Stomach (tissue), 9 donors: ENCODE results near the gene REPIN1. TPM values are rescaled to one million over a fixed set of nuclear protein-coding genes. Genes with fewer than 3 reads are reported as not detected.

Experiments
- DNase-seq, 2 donors: peaks; one replicate each; pipeline versions ENCODE4 v3.0.0 to v3.0.0-alpha.2; 2013 to 2019
- H3K27ac ChIP-seq, 5 donors: fragments of 200-600 bp in 4 of 5; sonication (generic) in 4 of 5; one replicate each; pipeline ENCODE4 v1.5.1; 2013 to 2019; ENCODE audit warnings: mild to moderate bottlenecking in 1 of 5, moderate library complexity in 1 of 5
- H3K27me3 ChIP-seq, 3 donors: fragments of 200-600 bp; sonication (generic); one replicate each; pipeline ENCODE4 v1.5.1; 2017 to 2019; ENCODE audit warnings: mixed run types in 1 of 3
- H3K36me3 ChIP-seq, 4 donors: fragments of 200-600 bp; sonication (generic); 1 replicate in 3 of 4; 2 replicates in 1 of 4; pipeline ENCODE4 v1.5.1; 2016 to 2019
- H3K4me1 ChIP-seq, 4 donors: fragments of 200-600 bp; sonication (generic); one replicate each; pipeline ENCODE4 v1.5.1; 2016 to 2019
- H3K4me3 ChIP-seq, 4 donors: fragments of 200-600 bp; sonication (generic) in 3 of 4; one replicate each; pipeline ENCODE4 v1.5.1; 2016 to 2019; ENCODE audit warnings: mild to moderate bottlenecking in 1 of 4
- H3K9me3 ChIP-seq, 4 donors: fragments of 200-600 bp; sonication (generic); one replicate each; pipeline ENCODE4 v1.5.1; 2016 to 2019
- EP300 ChIP-seq: sonication (generic); formaldehyde crosslinking; IDR thresholded peaks from one replicate; pipeline ENCODE4 v1.6.1; 2017; ENCODE audit warnings: antibody characterized with exemption
- POLR2A ChIP-seq, 4 donors: fragments of 450-650 bp; IDR thresholded peaks; one replicate each; pipeline ENCODE4 v1.6.1; 2016; ENCODE audit warnings: antibody characterized with exemption in 4 of 4, control low read depth in 2 of 4, mild to moderate bottlenecking in 1 of 4, moderate library complexity in 1 of 4
- POLR2AphosphoS5 ChIP-seq, 3 donors: sonication (generic); formaldehyde crosslinking; IDR thresholded peaks; one replicate each; pipeline ENCODE4 v1.6.1; 2016; ENCODE audit warnings: antibody characterized with exemption in 3 of 3
- WGBS, 5 donors: extraction: QIAGEN DNeasy Blood & Tissue Kit in 3 of 5; methylation state at CpG; one replicate each; pipeline versions ENCODE4 v1.1.5 to v1.1.7; 2013 to 2018; 5-methylcytosine and 5-hydroxymethylcytosine counted together
- intact Hi-C: fragments of 100-400 bp; cut with DNase I; formaldehyde crosslinking; loops from one replicate; pipeline ENCODE4 v1.15.1; 2023; ENCODE audit warnings: low total_unique reads
- polyA plus RNA-seq, 3 donors: library from polyadenylated mRNA; stranded (reverse); fragments of 200-250 nt; gene quantifications; one replicate each; pipeline ENCODE4 v1.2.3, GENCODE V29; 2013
- total RNA-seq, 5 donors: library from RNA; depleted of rRNA; stranded (reverse); fragments of >200 nt; gene quantifications; one replicate each; pipeline versions ENCODE4 v1.1.0 to v1.2.3, GENCODE V29; 2014 to 2016
- TF ChIP-seq, protein P1 (sequence below), 7 experiments: fragments of 450-650 bp in 4 of 7; fragments of 200-600 bp in 3 of 7; sonication (generic) in 3 of 7; IDR thresholded peaks; one replicate each; pipeline ENCODE4 v1.5.1; 2016 to 2019; ENCODE audit warnings: antibody characterized with exemption in 7 of 7, control low read depth in 2 of 7, mild to moderate bottlenecking in 1 of 7
- donor health status: healthy with polysubstance abuse.
- donor health status: Bipolar disorder and iron deficiency.
- donor health status: healthy.

Gene REPIN1
- total and polyA plus RNA-seq, 8 donors: 35.9 to 298 (median 49.3) TPM

GRCh38 chr7:150372271-150373048 is 3.8 kb downstream of the REPIN1 start:
- WGBS, 5 donors: 70 to 89% (median 86%) methylated on average over 22 to 79 of the region's 79 CpGs
- TF ChIP-seq POLR2AphosphoS5 (IDR thresholded peaks at IDR 0.05) (no peak), POLR2A (IDR thresholded peaks at IDR 0.05) (no peak), EP300 (no peak)
- TF ChIP-seq, protein P1, sequence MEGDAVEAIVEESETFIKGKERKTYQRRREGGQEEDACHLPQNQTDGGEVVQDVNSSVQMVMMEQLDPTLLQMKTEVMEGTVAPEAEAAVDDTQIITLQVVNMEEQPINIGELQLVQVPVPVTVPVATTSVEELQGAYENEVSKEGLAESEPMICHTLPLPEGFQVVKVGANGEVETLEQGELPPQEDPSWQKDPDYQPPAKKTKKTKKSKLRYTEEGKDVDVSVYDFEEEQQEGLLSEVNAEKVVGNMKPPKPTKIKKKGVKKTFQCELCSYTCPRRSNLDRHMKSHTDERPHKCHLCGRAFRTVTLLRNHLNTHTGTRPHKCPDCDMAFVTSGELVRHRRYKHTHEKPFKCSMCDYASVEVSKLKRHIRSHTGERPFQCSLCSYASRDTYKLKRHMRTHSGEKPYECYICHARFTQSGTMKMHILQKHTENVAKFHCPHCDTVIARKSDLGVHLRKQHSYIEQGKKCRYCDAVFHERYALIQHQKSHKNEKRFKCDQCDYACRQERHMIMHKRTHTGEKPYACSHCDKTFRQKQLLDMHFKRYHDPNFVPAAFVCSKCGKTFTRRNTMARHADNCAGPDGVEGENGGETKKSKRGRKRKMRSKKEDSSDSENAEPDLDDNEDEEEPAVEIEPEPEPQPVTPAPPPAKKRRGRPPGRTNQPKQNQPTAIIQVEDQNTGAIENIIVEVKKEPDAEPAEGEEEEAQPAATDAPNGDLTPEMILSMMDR (IDR thresholded peaks at IDR 0.05): no peak
- no peaks in the 10 kb centered on the region for H3K27me3 ChIP-seq
- H3K4me3 ChIP-seq: peak overlapping the region in 1 of 4 donors; percentile 5
- peaks cover 29 to 49% (median 42%) of the 10 kb centered on the region in 4 donors for H3K36me3 ChIP-seq
- DNase-seq: no peak
- intact Hi-C loops: no loop called here
- no peaks in the 10 kb centered on the region for H3K9me3 ChIP-seq
- H3K4me1 ChIP-seq: peaks cover 31 to 79% (median 69%) of the 10 kb centered on the region in 4 donors
- H3K27ac ChIP-seq: peak overlapping the region in 3 of 5 donors; percentile 15 to 55 (median 26)

DNA sequence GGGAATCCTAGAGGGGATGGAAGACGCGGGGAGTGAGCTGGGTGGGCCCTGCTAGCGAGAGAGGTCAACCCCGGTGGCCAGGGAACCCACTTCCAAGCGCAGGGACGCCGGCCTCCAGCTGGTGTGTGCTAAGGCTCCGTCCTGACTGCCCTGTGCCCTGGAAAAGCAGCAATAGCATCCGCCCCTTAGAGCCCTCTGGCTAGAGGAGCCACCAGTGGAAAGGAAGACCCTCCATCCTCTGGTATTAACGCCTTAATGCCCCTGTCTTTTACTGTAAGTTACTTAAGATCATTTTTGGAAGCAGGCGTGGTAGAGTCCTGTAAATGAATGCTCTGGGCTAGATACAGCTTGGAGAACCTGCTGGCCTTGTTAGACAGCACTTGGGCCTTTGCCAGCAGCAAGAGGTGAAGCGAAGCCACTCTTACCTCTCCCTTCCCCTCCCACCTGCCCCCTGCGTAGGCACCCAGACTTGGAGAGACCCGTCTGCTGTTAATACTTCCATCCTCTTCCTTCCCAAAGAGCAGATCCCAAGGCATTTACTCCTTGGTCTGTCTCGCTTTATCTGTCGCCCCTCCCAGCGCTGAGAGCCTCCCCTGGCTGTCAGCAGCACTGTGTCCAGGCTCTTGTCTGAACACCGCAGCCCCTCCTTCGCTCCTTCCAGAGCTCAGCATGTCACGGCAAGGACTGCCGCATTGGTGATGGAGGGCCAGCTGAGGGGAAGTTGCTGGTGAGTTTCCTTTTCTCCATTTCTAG is 4.6 kb downstream of the REPIN1 start:
- Histone ChIP-seq H3K4me1 (peaks cover 27 to 79% (median 69%) of the 10 kb centered on the region in 4 donors), H3K27ac (peak overlapping the region in 3 of 5 donors; percentile 15 to 55 (median 26)), H3K4me3 (no peak overlapping the region), H3K27me3 (no peaks in the 10 kb centered on the region), H3K36me3 (peaks cover 29 to 49% (median 42%) of the 10 kb centered on the region in 4 donors), H3K9me3 (no peaks in the 10 kb centered on the region)
- intact Hi-C loops: no loop called here
- TF ChIP-seq, protein P1 (IDR thresholded peaks at IDR 0.05): no peak
- TF ChIP-seq POLR2AphosphoS5 (IDR thresholded peaks at IDR 0.05) (no peak), EP300 (no peak), POLR2A (IDR thresholded peaks at IDR 0.05) (no peak)
- peak; percentile 52 to 81 for DNase-seq
- 58 to 74% (median 63%) methylated on average over 18 to 21 of the region's 21 CpGs for WGBS, 5 donors

- Histone ChIP-seq H3K36me3 (peaks cover 29 to 49% (median 42%) of the 10 kb centered on the region in 4 donors), H3K4me1 (peaks cover 28 to 84% (median 73%) of the 10 kb centered on the region in 4 donors), H3K4me3 (no peak overlapping the region), H3K9me3 (no peaks in the 10 kb centered on the region), H3K27ac (peak overlapping the region in 1 of 5 donors; percentile 12), H3K27me3 (no peaks in the 10 kb centered on the region)
- TF ChIP-seq EP300 (no peak), POLR2AphosphoS5 (IDR thresholded peaks at IDR 0.05) (no peak), POLR2A (IDR thresholded peaks at IDR 0.05) (no peak)
- TF ChIP-seq, protein P1 (IDR thresholded peaks at IDR 0.05): no peak
- no peak for DNase-seq
- 89 to 94% (median 91%) methylated on average over 4 of the region's 4 CpGs for WGBS, 5 donors
- intact Hi-C loops: no loop called here
These were observed 5.4 kb downstream of the REPIN1 start for GRCh38 chr7:150374026-150374425.

GRCh38 chr7:150374472-150374871 is 5.8 kb downstream of the REPIN1 start:
- H3K4me3 ChIP-seq: no peak overlapping the region
- TF ChIP-seq EP300 (no peak), POLR2A (IDR thresholded peaks at IDR 0.05) (no peak), POLR2AphosphoS5 (IDR thresholded peaks at IDR 0.05) (no peak)
- TF ChIP-seq, protein P1 (IDR thresholded peaks at IDR 0.05): no peak
- WGBS, 5 donors: 87 to 96% (median 93%) methylated on average over 5 of the region's 5 CpGs
- DNase-seq: no peak
- H3K36me3 ChIP-seq: peaks cover 29 to 49% (median 42%) of the 10 kb centered on the region in 4 donors
- H3K27me3 ChIP-seq: no peaks in the 10 kb centered on the region
- intact Hi-C loops: no loop called here
- peaks cover 26 to 81% (median 70%) of the 10 kb centered on the region in 4 donors for H3K4me1 ChIP-seq
- no peaks in the 10 kb centered on the region for H3K9me3 ChIP-seq
- H3K27ac ChIP-seq: no peak overlapping the region
